ENCODE data around the gene MMP14.
A peak's percentile ranks its signal among the peaks of the same experiment; 100 is the strongest.
"Not testable (repeated sequence)": the region's sequence is repeated elsewhere in the genome, so short reads cannot be mapped to it uniquely, and the experiment has no call there.

Gene MMP14

GRCh38 chr14:22814373-22814772 is 22.0 kb upstream of the MMP14 start:
- FAIRE-seq (no peak), DNase-seq (ENCODE audit: low spot score) (no peak)

- peak; percentile 64 for DNase-seq (ENCODE audit: low spot score)
- no peak for FAIRE-seq
Observed at GRCh38 chr14:22814941-22815713, 21.3 kb upstream of the MMP14 start, which contains the start of gene SLC7A7. Gene SLC7A7 (minus strand): TSS chr14:22815435. CDS start chr14:22813398, 2,037 bp downstream.

GRCh38 chr14:22819151-22819988 is 17.0 kb upstream of the MMP14 start:
- no peak for FAIRE-seq
- no peak for DNase-seq (ENCODE audit: low spot score)

GRCh38 chr14:22820731-22821130 is 15.7 kb upstream of the MMP14 start:
- FAIRE-seq = no peak
- no peak for DNase-seq (ENCODE audit: low spot score)

- FAIRE-seq = peak; percentile 5
- DNase-seq (ENCODE audit: low spot score) = peak; percentile 66
Observed at GRCh38 chr14:22821193-22822015, 15.0 kb upstream of the MMP14 start.

GRCh38 chr14:22822016-22822570 is 14.3 kb upstream of the MMP14 start:
- DNase-seq (ENCODE audit: low spot score) (no peak), FAIRE-seq (no peak)

GRCh38 chr14:22822571-22823098 is 13.8 kb upstream of the MMP14 start:
- FAIRE-seq (no peak), DNase-seq (ENCODE audit: low spot score) (peak; percentile 72)

- DNase-seq (ENCODE audit: low spot score) (peak; percentile 86), FAIRE-seq (peak; percentile 77)
Observed at GRCh38 chr14:22824711-22825359, 11.6 kb upstream of the MMP14 start.

GRCh38 chr14:22829076-22829660 is 7.2 kb upstream of the MMP14 start:
- FAIRE-seq = not testable (repeated sequence)

GRCh38 chr14:22829661-22830442 is 6.5 kb upstream of the MMP14 start, which contains the start of gene MRPL52:
Gene MRPL52 (plus strand): TSS chr14:22829887. CDS start chr14:22829913, 26 bp downstream.
- peak; percentile 68 for DNase-seq (ENCODE audit: low spot score)
- FAIRE-seq = no peak

More at GRCh38 chr14:22829076-22829660, 7.2 kb upstream of the MMP14 start:
- DNase-seq (ENCODE audit: low spot score) = not testable (repeated sequence)

GRCh38 chr14:22830443-22831010 is 5.9 kb upstream of the MMP14 start:
- DNase-seq (ENCODE audit: low spot score) = no peak
- no peak for FAIRE-seq

- no peak for DNase-seq (ENCODE audit: low spot score)
- FAIRE-seq = no peak
Observed at GRCh38 chr14:22835505-22835904, 880 bp upstream of the MMP14 start.

- DNase-seq (ENCODE audit: low spot score) = no peak
Observed at GRCh38 chr14:22837114-22837749, 847 bp downstream of the MMP14 start.

GRCh38 chr14:22837750-22838538 is 1.6 kb downstream of the MMP14 start:
- DNase-seq (ENCODE audit: low spot score) = no peak
- no peak for FAIRE-seq

More at GRCh38 chr14:22837114-22837749, 847 bp downstream of the MMP14 start:
- FAIRE-seq = no peak

- FAIRE-seq (peak; percentile 52), DNase-seq (ENCODE audit: low spot score) (peak; percentile 60)
Observed at GRCh38 chr14:22838631-22839041, 2.3 kb downstream of the MMP14 start.

GRCh38 chr14:22839159-22839779 is 2.9 kb downstream of the MMP14 start:
- FAIRE-seq = no peak
- no peak for DNase-seq (ENCODE audit: low spot score)

- no peak for FAIRE-seq
Observed at GRCh38 chr14:22841311-22841710, 4.9 kb downstream of the MMP14 start.

More at GRCh38 chr14:22841311-22841710, 4.9 kb downstream of the MMP14 start:
- DNase-seq (ENCODE audit: low spot score) = no peak

All from RCC 7860 (cell line).